Measurements from ENCODE around the gene UQCC2. TPM values are rescaled to one million over a fixed set of nuclear protein-coding genes. Genes with fewer than 3 reads are reported as not detected.

Gene UQCC2
- total and polyA plus RNA-seq, 2 of the 8 experiments (the other 6 are each of a cell fraction or from before 2014, with no cell fraction given) = 52.1 to 104 TPM

DNA sequence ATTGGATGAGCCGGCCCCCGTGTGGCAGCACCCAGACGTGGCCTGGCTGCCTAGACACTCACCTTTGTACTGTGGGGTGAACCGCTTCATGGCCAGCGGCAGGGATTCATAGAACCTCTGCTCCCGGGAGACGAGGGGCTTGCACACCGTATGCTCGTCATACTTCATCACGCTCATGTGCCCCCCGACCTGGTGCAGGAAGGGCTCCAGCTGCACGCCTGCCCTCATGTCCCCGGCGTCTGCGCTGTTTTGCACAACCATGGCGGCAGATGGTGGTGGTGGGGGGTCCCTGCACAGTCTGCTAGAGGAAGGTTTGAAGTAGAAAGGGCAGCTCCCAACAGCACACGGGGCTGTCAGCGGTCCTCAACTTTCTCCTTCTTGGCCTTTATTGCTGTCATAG lies 23.7 kb upstream of the UQCC2 start:
- no peak for FAIRE-seq
- no peak overlapping the region for H2AFZ ChIP-seq (ENCODE audit: low read length)
- no peak overlapping the region for H2BK12ac ChIP-seq (ENCODE audit: low read depth, low read length)
- H2AK5ac ChIP-seq (ENCODE audit: low read depth, low read length) = no peak overlapping the region
- H2BK5ac ChIP-seq (ENCODE audit: low read depth, low read length) = no peak overlapping the region
- 85% methylated on average over 18 of the region's 18 CpGs; no CpG with 5 or more reads in 1 of the 2 experiments for WGBS, 2 experiments (ENCODE audit: extremely low coverage in 1 of 2, insufficient coverage in 1 of 2, insufficient read length in 1 of 2, insufficient replicate concordance in 2 of 2, low coverage in 1 of 2, low lambda C conversion rate in 2 of 2, missing lambda C conversion rate in 1 of 2)
- H3K4me1 ChIP-seq (replicated peaks in 1 of 4; ENCODE audit: control insufficient read depth in 3 of 4, insufficient read depth in 4 of 4, low read length in 3 of 4) = no peaks in the 10 kb centered on the region
- no peaks in the 10 kb centered on the region for H3K23me2 ChIP-seq (ENCODE audit: low read depth, low read length)
- no peak overlapping the region for H3K23ac ChIP-seq (ENCODE audit: insufficient read length)
- H3K4me2 ChIP-seq (ENCODE audit: insufficient read depth in 1 of 2, low read depth in 2 of 2, low read length in 2 of 2) = no peak overlapping the region
- H4K20me1 ChIP-seq (replicated peaks in 1 of 2; ENCODE audit: control insufficient read depth in 1 of 2, insufficient read depth in 2 of 2, low read length in 2 of 2) = no peaks in the 10 kb centered on the region
- CTCF ChIA-PET (ENCODE audit: partially characterized antibody) = interaction anchor here (1.5 to 2.8 kb wide), 3 partner anchors 9 to 148 kb away, joined by 4 to 15 read pairs (median 5); no protein-coding TSS in a partner anchor
- no peak overlapping the region for H3K56ac ChIP-seq (replicated peaks; ENCODE audit: insufficient read length, low read depth, low read length)
- DNase-seq (ENCODE audit: low read depth in 1 of 2, low spot score in 2 of 2) = no peak
- H3K79me2 ChIP-seq (ENCODE audit: control insufficient read depth in 1 of 2, insufficient read depth in 2 of 2, low read length in 2 of 2) = no peaks in the 10 kb centered on the region
- no peaks in the 10 kb centered on the region for H3K36me3 ChIP-seq (ENCODE audit: control insufficient read depth in 2 of 4, insufficient read depth in 4 of 4, low read length in 3 of 4)
- no peak overlapping the region for H2BK120ac ChIP-seq (replicated peaks; ENCODE audit: low read depth, low read length)
- no peak overlapping the region; the same call in 1 of the 2 replicates for H4K8ac ChIP-seq (ENCODE audit: extremely low read depth, insufficient read depth, low read length)
- H3K79me1 ChIP-seq (ENCODE audit: low read depth, low read length) = no peaks in the 10 kb centered on the region
- H4K91ac ChIP-seq (replicated peaks; ENCODE audit: insufficient read length, low read length) = no peak overlapping the region
- H3K9me3 ChIP-seq (ENCODE audit: insufficient read depth in 2 of 2, low read depth in 1 of 2, low read length in 1 of 2) = no peaks in the 10 kb centered on the region
- H3K14ac ChIP-seq (ENCODE audit: insufficient read length) = no peak overlapping the region
- no peak overlapping the region for H3K27ac ChIP-seq (ENCODE audit: low read depth, low read length)
- H3K9ac ChIP-seq (replicated peaks in 1 of 4; ENCODE audit: extremely low read depth in 1 of 4, low read depth in 3 of 4, low read length in 3 of 4) = no peak overlapping the region
- H3K4me3 ChIP-seq (ENCODE audit: extremely low read depth in 1 of 4, insufficient read depth in 2 of 4, low read depth in 3 of 4, low read length in 4 of 4) = no peak overlapping the region
- no peaks in the 10 kb centered on the region; a peak in 2 of 7 replicates for H3K27me3 ChIP-seq (replicated peaks in 1 of 4; ENCODE audit: control insufficient read depth in 3 of 4, extremely low read depth in 1 of 4, insufficient read depth in 3 of 4, low read length in 3 of 4)
- POLR2A ChIA-PET (ENCODE audit: partially characterized antibody) = interaction anchor here (0.6 kb wide), 1 partner anchor 9 kb away, joined by 4 read pairs; no protein-coding TSS in a partner anchor
- H3K4ac ChIP-seq (replicated peaks; ENCODE audit: insufficient read length, low read depth, low read length) = no peak overlapping the region
- no peak overlapping the region for H4K5ac ChIP-seq (ENCODE audit: insufficient read length, low read depth, low read length)
- no peak overlapping the region for H2BK15ac ChIP-seq (ENCODE audit: low read length)
- no peak overlapping the region; the same call in 1 of the 2 replicates for H3K18ac ChIP-seq (ENCODE audit: extremely low read depth, low read length)
- H2BK20ac ChIP-seq (ENCODE audit: low read length) = no peak overlapping the region
